Mesendoderm (in vitro differentiated cells): ENCODE data around the gene STX11.

Experiments used
- DNase-seq: peaks from one replicate; pipeline ENCODE4 v3.0.0; 2013
- H2AK5ac ChIP-seq: 2 replicates; pipeline ENCODE4 v1.6.1; 2013; ENCODE audit warnings: low read length, inconsistent platforms
- H2BK120ac ChIP-seq: 2 replicates; pipeline ENCODE4 v1.6.1; 2013; ENCODE audit warnings: low read depth, mild to moderate bottlenecking, low read length, moderate library complexity, mixed read lengths
- H2BK15ac ChIP-seq: replicated peaks from 2 replicates; pipeline ENCODE4 v1.6.1; 2013; ENCODE audit warnings: low read depth, mild to moderate bottlenecking, moderate library complexity
- H2BK5ac ChIP-seq: 2 replicates; pipeline ENCODE4 v1.6.1; 2013; ENCODE audit warnings: low read length, inconsistent platforms
- H3K18ac ChIP-seq: 2 replicates; pipeline ENCODE4 v1.6.1; 2013; ENCODE audit warnings: mild to moderate bottlenecking, low read length, mixed read lengths
- H3K23ac ChIP-seq: one replicate; pipeline ENCODE4 v1.6.1; 2013; ENCODE audit warnings: low read length
- H3K27ac ChIP-seq: 2 replicates; pipeline ENCODE4 v1.5.1; 2013; ENCODE audit warnings: low read depth, mild to moderate bottlenecking, inconsistent platforms, low read length, moderate library complexity
- H3K27me3 ChIP-seq: 2 replicates; pipeline ENCODE4 v1.6.1; 2013; ENCODE audit warnings: low read length, control low read depth, mild to moderate bottlenecking, inconsistent platforms; ENCODE audit not compliant: insufficient read depth, poor library complexity
- H3K36me3 ChIP-seq: 2 replicates; pipeline ENCODE4 v1.6.1; 2013; ENCODE audit warnings: low read length, inconsistent platforms; ENCODE audit not compliant: control insufficient read depth, insufficient read depth
- H3K4ac ChIP-seq: one replicate; pipeline ENCODE4 v1.6.1; 2013; ENCODE audit warnings: low read depth, mild to moderate bottlenecking, low read length, moderate library complexity
- H3K4me1 ChIP-seq: 2 replicates; pipeline ENCODE4 v1.6.1; 2013; ENCODE audit warnings: low read depth, low read length, inconsistent platforms; ENCODE audit not compliant: control insufficient read depth
- H3K4me2 ChIP-seq: 2 replicates; pipeline ENCODE4 v1.6.1; 2013; ENCODE audit warnings: low read length
- H3K4me3 ChIP-seq: 2 replicates; pipeline ENCODE4 v1.5.1; 2013; ENCODE audit warnings: mild to moderate bottlenecking, low read length
- H3K56ac ChIP-seq: one replicate; pipeline ENCODE4 v1.6.1; 2013; ENCODE audit warnings: low read length
- H3K79me1 ChIP-seq: 2 replicates; pipeline ENCODE4 v1.6.1; 2013; ENCODE audit warnings: low read length, inconsistent platforms
- H3K79me2 ChIP-seq: 2 replicates; pipeline ENCODE4 v1.6.1; 2013; ENCODE audit warnings: mild to moderate bottlenecking, low read length; ENCODE audit not compliant: control insufficient read depth, insufficient read depth
- H3K9ac ChIP-seq: 2 replicates; pipeline ENCODE4 v1.6.1; 2013; ENCODE audit warnings: low read length, inconsistent platforms
- H4K5ac ChIP-seq: one replicate; pipeline ENCODE4 v1.6.1; 2013; ENCODE audit warnings: low read length
- H4K8ac ChIP-seq: one replicate; pipeline ENCODE4 v1.6.1; 2013; ENCODE audit warnings: low read depth, mild to moderate bottlenecking, control low read depth, low read length, moderate library complexity
- WGBS: extraction: QIAGEN DNeasy Blood & Tissue Kit; methylation state at CpG from one replicate; pipeline ENCODE4 v1.1.7; 2013; ENCODE audit warnings: low lambda C conversion rate, missing lambda C conversion rate; ENCODE audit not compliant: insufficient coverage; ENCODE audit errors: extremely low coverage; 5-methylcytosine and 5-hydroxymethylcytosine counted together

Gene STX11

GRCh38 chr6:144215402-144215931 is 65.2 kb downstream of the STX11 start:
- H3K56ac ChIP-seq, result peak overlapping the region; percentile 94
- no peak for DNase-seq
- no peaks in the 10 kb centered on the region for H3K79me2 ChIP-seq
- no peak overlapping the region for H2AK5ac ChIP-seq
- no peak overlapping the region for H3K23ac ChIP-seq
- H4K8ac ChIP-seq, result no peak overlapping the region
- H3K18ac ChIP-seq, result no peak overlapping the region
- H3K27me3 ChIP-seq, result no peaks in the 10 kb centered on the region
- H3K4me3 ChIP-seq, result peak overlapping the region; percentile 69
- H3K27ac ChIP-seq, result no peak overlapping the region
- no peaks in the 10 kb centered on the region for H3K36me3 ChIP-seq
- H2BK120ac ChIP-seq, result no peak overlapping the region
- H2BK5ac ChIP-seq, result peak overlapping the region; percentile 57
- no peaks in the 10 kb centered on the region for H3K79me1 ChIP-seq
- H4K5ac ChIP-seq, result no peak overlapping the region
- H3K4me2 ChIP-seq, result peak overlapping the region; percentile 86
- no peaks in the 10 kb centered on the region for H3K4me1 ChIP-seq
- WGBS, result no CpG with 5 or more reads among the region's 10 CpGs
- H2BK15ac ChIP-seq, result no peak overlapping the region
- H3K9ac ChIP-seq, result peak overlapping the region; percentile 77
- no peak overlapping the region for H3K4ac ChIP-seq

- peak overlapping the region; percentile 94 for H3K56ac ChIP-seq
- H4K5ac ChIP-seq, result no peak overlapping the region
- peak overlapping the region; percentile 57 for H2BK5ac ChIP-seq
- H3K23ac ChIP-seq, result no peak overlapping the region
- H3K4me1 ChIP-seq, result no peaks in the 10 kb centered on the region
- H2BK120ac ChIP-seq, result no peak overlapping the region
- H3K36me3 ChIP-seq, result no peaks in the 10 kb centered on the region
- H4K8ac ChIP-seq, result no peak overlapping the region
- H3K27me3 ChIP-seq, result no peaks in the 10 kb centered on the region
- no peak overlapping the region for H2AK5ac ChIP-seq
- H2BK15ac ChIP-seq, result no peak overlapping the region
- peak; percentile 98 for DNase-seq
- peak overlapping the region; percentile 83 for H3K9ac ChIP-seq
- H3K79me2 ChIP-seq, result no peaks in the 10 kb centered on the region
- H3K27ac ChIP-seq, result peak overlapping the region; percentile 39
- H3K4me2 ChIP-seq, result peak overlapping the region; percentile 86
- no peaks in the 10 kb centered on the region for H3K79me1 ChIP-seq
- peak overlapping the region; percentile 84 for H3K4me3 ChIP-seq
- H3K18ac ChIP-seq, result peak overlapping the region; percentile 96
- H3K4ac ChIP-seq, result no peak overlapping the region
- WGBS, result no CpG with 5 or more reads among the region's 61 CpGs
These were observed 65.8 kb downstream of the STX11 start for GRCh38 chr6:144215932-144216667.

- H3K9ac ChIP-seq, result peak overlapping the region; percentile 83
These were observed 66.4 kb downstream of the STX11 start for GRCh38 chr6:144216668-144217218.

GRCh38 chr6:144217264-144217663 is 66.9 kb downstream of the STX11 start:
- Histone ChIP-seq H2BK120ac (no peak overlapping the region), H3K56ac (no peak overlapping the region), H2BK15ac (no peak overlapping the region), H3K4me1 (no peaks in the 10 kb centered on the region), H3K18ac (no peak overlapping the region), H3K79me1 (no peaks in the 10 kb centered on the region), H3K36me3 (no peaks in the 10 kb centered on the region), H3K4ac (no peak overlapping the region), H3K23ac (no peak overlapping the region), H3K79me2 (no peaks in the 10 kb centered on the region), H4K5ac (no peak overlapping the region), H2AK5ac (no peak overlapping the region), H2BK5ac (no peak overlapping the region), H3K27ac (no peak overlapping the region), H3K4me2 (no peak overlapping the region), H3K4me3 (no peak overlapping the region), H4K8ac (no peak overlapping the region), H3K9ac (no peak overlapping the region), H3K27me3 (no peaks in the 10 kb centered on the region)
- DNase-seq, result no peak
- WGBS, result no CpG with 5 or more reads among the region's 11 CpGs

More at GRCh38 chr6:144216668-144217218, 66.4 kb downstream of the STX11 start:
- no peaks in the 10 kb centered on the region for H3K27me3 ChIP-seq
- no peak overlapping the region for H2BK120ac ChIP-seq
- no peak overlapping the region for H2AK5ac ChIP-seq
- no peak overlapping the region for H4K5ac ChIP-seq
- H3K27ac ChIP-seq, result no peak overlapping the region
- WGBS, result no CpG with 5 or more reads among the region's 18 CpGs
- H3K79me2 ChIP-seq, result no peaks in the 10 kb centered on the region
- H3K4me2 ChIP-seq, result peak overlapping the region; percentile 47
- H3K36me3 ChIP-seq, result no peaks in the 10 kb centered on the region
- H3K18ac ChIP-seq, result peak overlapping the region; percentile 96
- no peak overlapping the region for H2BK15ac ChIP-seq
- DNase-seq, result no peak
- no peak overlapping the region for H3K4ac ChIP-seq
- no peaks in the 10 kb centered on the region for H3K79me1 ChIP-seq
- no peak overlapping the region for H2BK5ac ChIP-seq
- no peaks in the 10 kb centered on the region for H3K4me1 ChIP-seq
- no peak overlapping the region for H3K23ac ChIP-seq
- peak overlapping the region; percentile 84 for H3K4me3 ChIP-seq
- H3K56ac ChIP-seq, result peak overlapping the region; percentile 88
- no peak overlapping the region for H4K8ac ChIP-seq

- Histone ChIP-seq H3K27me3 (no peaks in the 10 kb centered on the region), H3K23ac (no peak overlapping the region), H2BK120ac (no peak overlapping the region), H3K36me3 (no peaks in the 10 kb centered on the region), H3K4me1 (no peaks in the 10 kb centered on the region), H3K4me3 (no peak overlapping the region), H3K27ac (no peak overlapping the region), H3K79me2 (no peaks in the 10 kb centered on the region), H2BK15ac (no peak overlapping the region), H3K79me1 (no peaks in the 10 kb centered on the region), H3K4me2 (no peak overlapping the region), H2BK5ac (no peak overlapping the region), H3K4ac (no peak overlapping the region), H3K18ac (no peak overlapping the region), H3K9ac (no peak overlapping the region), H2AK5ac (no peak overlapping the region), H4K5ac (no peak overlapping the region), H4K8ac (no peak overlapping the region), H3K56ac (no peak overlapping the region)
- no peak for DNase-seq
These were observed 67.5 kb downstream of the STX11 start for GRCh38 chr6:144217797-144218196.
